Brain microvascular endothelial cell (primary cell): ENCODE measurements around the gene GSK3B.
A peak's percentile ranks its signal among the peaks of the same experiment; 100 is the strongest.

Experiments
- DNase-seq: peaks from one replicate; pipeline ENCODE4 v3.0.0-alpha.2; 2020
- H3K27ac ChIP-seq: fragments of 250-450 bp; sonication (Bioruptor Pico); 2 replicates; pipeline ENCODE4 v1.5.1; 2020; ENCODE audit warnings: mild to moderate bottlenecking, moderate library complexity
- H3K27me3 ChIP-seq: fragments of 250-450 bp; sonication (Bioruptor Pico); replicated peaks from 2 replicates; pipeline ENCODE4 v1.5.1; 2020; ENCODE audit warnings: mild to moderate bottlenecking
- H3K36me3 ChIP-seq: fragments of 250-450 bp; sonication (Bioruptor Pico); replicated peaks from 2 replicates; pipeline ENCODE4 v1.5.1; 2020; ENCODE audit warnings: mild to moderate bottlenecking
- H3K4me3 ChIP-seq: 2 replicates; pipeline ENCODE4 v1.5.1; 2011; ENCODE audit warnings: low read depth, mild to moderate bottlenecking, control low read depth, low read length, moderate library complexity
- CTCF ChIP-seq: IDR thresholded peaks from 2 replicates; pipeline ENCODE4 v1.5.1; 2011; ENCODE audit warnings: low read depth, mild to moderate bottlenecking, moderate library complexity, low read length, control low read depth, inconsistent platforms; ENCODE audit errors: missing control alignments
- in situ Hi-C: cut with HindIII; loops from 2 replicates; pipeline ENCODE4 v1.10.0; 2017; ENCODE audit warnings: low sequenced_read_pairs, low pct_ligation_motif_present

Gene GSK3B

DNA sequence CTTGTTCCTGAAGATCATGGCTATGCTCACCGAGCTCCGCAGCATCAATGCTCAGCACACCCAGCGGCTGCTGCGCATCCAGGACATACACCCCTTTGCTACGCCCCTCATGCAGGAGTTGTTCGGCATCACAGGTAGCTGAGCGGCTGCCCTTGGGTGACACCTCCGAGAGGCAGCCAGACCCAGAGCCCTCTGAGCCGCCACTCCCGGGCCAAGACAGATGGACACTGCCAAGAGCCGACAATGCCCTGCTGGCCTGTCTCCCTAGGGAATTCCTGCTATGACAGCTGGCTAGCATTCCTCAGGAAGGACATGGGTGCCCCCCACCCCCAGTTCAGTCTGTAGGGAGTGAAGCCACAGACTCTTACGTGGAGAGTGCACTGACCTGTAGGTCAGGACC, 277.2 kb downstream of the GSK3B start:
- H3K27me3 ChIP-seq, result no peaks in the 10 kb centered on the region
- no peak for DNase-seq
- H3K27ac ChIP-seq, result no peak overlapping the region
- H3K4me3 ChIP-seq, result no peak overlapping the region
- no peak for TF ChIP-seq CTCF
- in situ Hi-C loops, result no loop called here
- no peaks in the 10 kb centered on the region for H3K36me3 ChIP-seq

DNA sequence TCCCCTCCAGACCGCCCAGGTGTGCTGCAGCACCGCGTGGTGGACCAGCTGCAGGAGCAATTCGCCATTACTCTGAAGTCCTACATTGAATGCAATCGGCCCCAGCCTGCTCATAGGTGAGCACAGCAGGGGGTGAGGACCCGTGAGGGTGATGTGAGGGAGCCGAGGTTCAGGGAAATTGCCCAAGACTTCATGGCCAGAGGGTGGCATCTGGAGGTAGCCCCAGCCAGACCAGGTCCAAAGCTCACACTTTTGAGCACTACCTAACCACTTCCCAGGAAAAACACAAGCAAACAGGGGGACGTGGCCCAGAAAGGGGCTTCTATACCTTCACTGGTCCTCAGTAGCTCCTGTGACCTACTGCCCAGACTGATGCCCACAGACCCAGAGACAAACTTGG, 278.5 kb downstream of the GSK3B start:
- H3K27ac ChIP-seq, result no peak overlapping the region
- no peak for TF ChIP-seq CTCF
- H3K27me3 ChIP-seq, result no peaks in the 10 kb centered on the region
- no peaks in the 10 kb centered on the region for H3K36me3 ChIP-seq
- no peak overlapping the region for H3K4me3 ChIP-seq
- in situ Hi-C loops, result no loop called here
- DNase-seq, result no peak

- peak; percentile 2 for TF ChIP-seq CTCF
- in situ Hi-C loops, result no loop called here
- H3K27ac ChIP-seq, result no peak overlapping the region
- DNase-seq, result no peak
- H3K4me3 ChIP-seq, result no peak overlapping the region
- no peaks in the 10 kb centered on the region for H3K36me3 ChIP-seq
- H3K27me3 ChIP-seq, result no peaks in the 10 kb centered on the region
Observed at GRCh38 chr3:119812491-119813058, 281.7 kb downstream of the GSK3B start.

- Histone ChIP-seq H3K27me3 (no peaks in the 10 kb centered on the region), H3K36me3 (no peaks in the 10 kb centered on the region), H3K27ac (no peak overlapping the region), H3K4me3 (peak overlapping the region; percentile 55)
- TF ChIP-seq CTCF, result peak; percentile 54
- in situ Hi-C loops, result no loop called here
- DNase-seq, result peak; percentile 9
Observed at GRCh38 chr3:119810018-119810435, 284.2 kb downstream of the GSK3B start.

DNA sequence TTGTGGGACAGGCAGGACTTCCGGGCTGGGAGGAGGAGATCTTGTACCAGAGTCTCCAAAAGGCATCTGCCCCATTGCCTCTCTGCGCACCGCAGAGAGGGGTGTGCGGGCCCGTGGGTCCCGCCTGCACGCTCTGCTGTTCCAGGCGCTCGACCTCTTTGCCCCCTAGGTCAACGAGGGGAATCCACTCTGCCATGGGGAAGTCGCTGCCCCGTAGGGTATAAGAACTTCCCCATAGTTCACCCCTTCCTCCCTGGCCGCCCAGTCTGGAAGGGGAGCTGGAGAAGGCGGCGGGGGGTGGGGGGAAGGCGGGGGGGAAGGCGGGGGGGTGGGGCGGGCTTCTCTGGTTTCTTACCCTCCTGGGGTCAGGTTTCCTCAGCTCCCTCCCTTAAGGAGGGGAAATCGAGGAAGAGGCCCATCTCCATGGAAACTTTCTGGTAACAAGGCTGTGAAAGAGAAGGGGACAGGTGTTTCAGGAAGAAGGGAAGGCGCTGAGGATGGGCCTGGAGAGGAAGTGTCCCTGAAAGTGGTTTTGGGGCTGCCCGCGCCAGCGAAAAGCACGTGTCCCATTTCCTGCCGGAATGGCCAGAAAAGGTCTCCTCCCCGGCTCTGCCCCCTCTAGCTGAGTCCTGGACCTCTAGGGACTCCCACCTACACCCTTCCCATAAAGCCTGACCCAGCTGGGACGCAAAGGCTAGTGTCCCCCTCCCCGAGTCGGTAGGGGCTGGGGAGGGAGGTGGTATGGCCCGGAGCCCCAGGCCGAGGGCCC, 284.8 kb downstream of the GSK3B start:
- no peak overlapping the region for H3K27ac ChIP-seq
- DNase-seq, result no peak
- in situ Hi-C loops, result no loop called here
- TF ChIP-seq CTCF, result no peak
- no peaks in the 10 kb centered on the region for H3K36me3 ChIP-seq
- H3K4me3 ChIP-seq, result peak overlapping the region; percentile 55
- H3K27me3 ChIP-seq, result no peaks in the 10 kb centered on the region
